ENCODE results near the gene KDM2B. TPM values are rescaled to one million over a fixed set of nuclear protein-coding genes. Genes with fewer than 3 reads are reported as not detected.

Gene KDM2B
- total RNA-seq, 2 donors from 2014 or later, result 43.4 to 47.7 TPM

DNA sequence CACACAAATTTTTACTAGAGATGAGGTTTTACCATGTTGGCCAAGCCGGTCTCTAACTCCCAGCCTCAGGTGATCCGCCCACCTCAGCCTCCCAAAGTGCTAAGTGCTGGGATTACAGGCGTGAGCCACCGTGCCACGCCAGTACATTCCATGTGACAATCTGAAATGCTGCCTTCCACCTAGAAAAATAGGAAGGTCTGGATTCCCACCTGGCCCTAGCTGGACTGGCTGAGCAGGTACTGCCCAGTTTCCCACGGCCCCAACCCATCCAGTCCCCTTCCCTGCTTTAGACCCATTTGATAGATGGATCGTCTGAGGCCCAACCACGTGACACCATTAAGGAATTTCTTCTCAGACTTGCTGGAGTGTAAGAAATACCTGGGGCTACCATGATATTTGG lies 55.4 kb downstream of the KDM2B start:
- Mint-ChIP-seq H3K4me1 (ENCODE audit: low read depth) (peaks cover 2% of the 10 kb centered on the region), H3K36me3 (ENCODE audit: insufficient read depth in 2 of 2) (no peaks in the 10 kb centered on the region), H3K27ac (no peak overlapping the region), H3K9me3 (no peaks in the 10 kb centered on the region), H3K4me3 (no peak overlapping the region), H3K27me3 (ENCODE audit: low read depth) (no peaks in the 10 kb centered on the region)
- ATAC-seq (replicated peaks in 1 of 2) (no peak), DNase-seq (no peak)

DNA sequence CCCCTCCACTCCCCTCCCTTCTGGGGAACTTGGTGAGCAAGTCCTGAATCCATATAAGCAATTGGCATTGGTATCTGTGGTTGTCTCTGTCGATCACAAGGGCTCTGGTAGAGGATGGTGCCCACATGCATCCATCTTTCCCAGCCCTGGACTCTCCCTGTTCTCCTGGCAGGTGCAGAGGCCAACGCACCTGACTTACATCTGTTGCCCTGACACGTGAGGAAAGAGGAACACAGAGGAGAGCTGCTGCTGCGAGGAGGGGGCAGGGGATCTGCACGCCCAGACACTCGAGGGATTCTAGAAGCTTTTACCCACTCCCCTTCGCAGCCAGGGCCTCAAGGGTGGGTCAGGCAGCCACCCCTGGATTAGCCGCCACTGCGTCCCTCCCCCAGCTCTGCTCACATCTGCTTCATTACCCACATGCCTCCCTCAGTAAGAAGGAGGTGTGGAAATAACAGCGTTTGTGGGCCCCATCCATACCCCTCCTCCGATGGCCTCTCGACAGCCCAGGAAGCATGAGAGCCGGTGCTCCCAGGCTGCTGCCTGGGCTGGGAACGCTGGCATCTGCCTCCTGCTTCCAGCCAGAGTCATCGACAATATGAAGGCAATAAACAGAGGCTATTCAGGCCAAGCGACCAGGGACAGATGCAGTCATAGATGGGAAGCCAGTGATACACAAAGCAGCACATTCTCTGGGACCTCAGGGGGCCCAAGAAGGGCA lies 56.5 kb downstream of the KDM2B start:
- Mint-ChIP-seq H3K27me3 (ENCODE audit: low read depth) (no peaks in the 10 kb centered on the region), H3K27ac (no peak overlapping the region), H3K36me3 (ENCODE audit: insufficient read depth in 2 of 2) (no peaks in the 10 kb centered on the region), H3K9me3 (no peaks in the 10 kb centered on the region), H3K4me1 (ENCODE audit: low read depth) (no peaks in the 10 kb centered on the region), H3K4me3 (no peak overlapping the region)
- DNase-seq (no peak), ATAC-seq (replicated peaks in 1 of 2) (no peak)

DNA sequence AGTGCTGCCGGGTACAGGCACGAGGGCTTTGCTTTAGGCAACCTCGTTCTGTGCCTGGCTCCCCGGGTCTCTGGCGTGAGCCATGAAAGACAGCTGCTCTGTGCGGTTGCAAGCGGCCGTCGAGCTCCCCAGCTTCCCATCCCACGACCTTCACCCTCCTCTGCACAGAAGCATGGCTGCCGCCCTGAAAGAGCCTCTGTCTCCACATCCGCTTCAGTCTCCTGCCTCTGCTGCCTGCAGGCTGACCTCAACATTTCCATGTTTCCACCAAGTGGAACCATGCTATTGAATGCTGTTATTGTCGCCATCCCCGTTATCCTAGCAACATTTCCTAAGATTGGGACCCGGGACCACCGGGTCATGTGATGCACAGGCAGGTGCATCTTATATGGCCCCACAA lies 57.1 kb downstream of the KDM2B start:
- Mint-ChIP-seq H3K27me3 (ENCODE audit: low read depth) (no peaks in the 10 kb centered on the region), H3K9me3 (no peaks in the 10 kb centered on the region), H3K4me1 (ENCODE audit: low read depth) (no peaks in the 10 kb centered on the region), H3K4me3 (no peak overlapping the region), H3K27ac (no peak overlapping the region), H3K36me3 (ENCODE audit: insufficient read depth in 2 of 2) (no peaks in the 10 kb centered on the region)
- DNase-seq (no peak), ATAC-seq (replicated peaks in 1 of 2) (no peak)

DNA sequence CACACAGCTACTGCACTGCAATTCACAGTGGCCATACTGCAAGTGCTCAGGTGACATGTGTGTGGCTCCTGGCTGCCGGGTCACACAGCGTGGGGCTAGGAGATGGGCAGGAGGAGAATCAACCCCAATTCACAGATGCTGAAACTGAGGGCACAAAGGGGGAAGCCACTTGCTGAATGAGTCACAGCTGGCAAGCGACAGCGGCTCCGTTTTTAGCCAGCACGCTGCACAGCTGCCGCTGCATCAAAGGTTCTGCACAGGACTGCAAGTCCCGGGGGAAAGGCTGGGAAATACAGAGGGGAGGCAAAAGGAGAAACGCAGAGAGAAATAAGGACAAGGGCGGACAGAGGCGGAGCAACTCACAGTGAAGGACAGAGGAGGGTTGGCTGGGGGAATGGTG lies 57.9 kb downstream of the KDM2B start:
- no peaks in the 10 kb centered on the region for H3K36me3 Mint-ChIP-seq (ENCODE audit: insufficient read depth in 2 of 2)
- ATAC-seq (replicated peaks in 1 of 2) (no peak), DNase-seq (no peak)
- H3K4me1 Mint-ChIP-seq (ENCODE audit: low read depth), result no peaks in the 10 kb centered on the region
- H3K9me3 Mint-ChIP-seq, result no peaks in the 10 kb centered on the region
- no peak overlapping the region for H3K4me3 Mint-ChIP-seq
- H3K27ac Mint-ChIP-seq, result no peak overlapping the region
- H3K27me3 Mint-ChIP-seq (ENCODE audit: low read depth), result no peaks in the 10 kb centered on the region

DNA sequence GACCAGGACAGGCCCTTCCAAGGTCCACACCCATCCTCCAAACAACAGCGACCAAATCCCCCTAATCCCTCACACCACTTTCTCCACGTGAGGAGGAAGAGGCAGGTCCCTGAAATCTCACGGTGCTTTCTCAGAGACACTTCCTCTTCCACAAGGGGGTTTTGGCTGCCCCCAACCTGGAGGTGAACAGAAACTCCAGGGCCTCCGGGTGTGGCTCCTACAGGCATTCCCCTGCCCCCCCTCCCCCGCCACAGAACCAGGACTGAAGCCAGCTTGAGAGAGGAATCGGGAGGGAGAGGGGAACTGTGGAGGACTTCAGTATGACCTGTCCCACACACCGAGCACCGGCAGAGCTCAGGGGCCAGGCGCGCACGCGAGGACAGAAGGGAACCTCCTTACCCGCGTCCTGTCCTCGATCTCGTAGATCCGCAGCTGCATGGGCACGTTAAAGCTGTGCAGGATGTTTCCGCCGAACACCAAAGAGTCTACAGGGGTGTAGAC lies 60.2 kb downstream of the KDM2B start:
- Mint-ChIP-seq H3K9me3 (no peaks in the 10 kb centered on the region), H3K4me1 (ENCODE audit: low read depth) (no peaks in the 10 kb centered on the region), H3K27ac (no peak overlapping the region), H3K36me3 (ENCODE audit: insufficient read depth in 2 of 2) (peaks cover 0 to 3% of the 10 kb centered on the region in 2 donors), H3K27me3 (ENCODE audit: low read depth) (no peaks in the 10 kb centered on the region), H3K4me3 (no peak overlapping the region)
- ATAC-seq (replicated peaks in 1 of 2), result no peak
- DNase-seq, result no peak

DNA sequence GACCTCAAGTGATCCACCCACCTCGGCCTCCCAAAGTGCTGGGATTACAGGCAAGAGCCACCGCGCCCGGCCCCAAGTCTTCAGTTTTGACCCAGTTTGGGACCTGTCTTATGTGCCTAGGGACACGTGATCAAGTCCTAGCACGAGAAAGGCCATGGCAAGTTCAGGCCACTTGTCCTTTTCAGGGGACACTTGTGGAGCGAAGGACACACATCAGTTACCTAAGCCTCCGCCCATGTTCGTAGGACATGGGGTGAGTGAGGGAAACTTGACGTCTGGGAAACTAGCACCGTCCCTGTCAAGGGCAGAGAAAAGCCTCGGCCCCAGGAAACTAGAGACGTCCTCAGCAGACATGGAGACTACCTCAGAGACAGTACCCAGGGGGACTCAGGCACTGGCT lies 60.7 kb downstream of the KDM2B start:
- DNase-seq (no peak), ATAC-seq (replicated peaks in 1 of 2) (no peak)
- H3K36me3 Mint-ChIP-seq (ENCODE audit: insufficient read depth in 2 of 2), result peaks cover 0 to 3% of the 10 kb centered on the region in 2 donors
- H3K9me3 Mint-ChIP-seq, result no peaks in the 10 kb centered on the region
- H3K4me1 Mint-ChIP-seq (ENCODE audit: low read depth), result no peaks in the 10 kb centered on the region
- no peaks in the 10 kb centered on the region for H3K27me3 Mint-ChIP-seq (ENCODE audit: low read depth)
- no peak overlapping the region for H3K27ac Mint-ChIP-seq
- H3K4me3 Mint-ChIP-seq, result no peak overlapping the region

DNA sequence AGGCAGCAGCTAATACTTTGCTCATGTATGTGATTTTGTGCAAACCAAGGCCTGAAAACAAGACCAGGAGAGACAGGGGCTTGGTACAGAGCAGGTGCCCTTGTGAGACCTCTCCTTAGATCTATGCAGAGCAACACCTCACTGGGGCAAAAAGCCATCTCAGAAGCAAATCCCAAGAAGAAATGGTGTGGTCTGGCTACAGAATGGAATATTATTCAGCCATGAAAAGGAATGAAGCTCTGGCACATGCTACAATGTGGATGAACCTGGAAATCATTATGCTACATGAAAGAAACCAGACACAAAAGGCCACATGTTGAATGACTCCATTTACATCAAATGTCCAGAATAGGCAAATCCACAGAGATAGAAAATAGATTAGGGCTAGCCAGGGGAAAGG lies 61.6 kb downstream of the KDM2B start:
- ATAC-seq (replicated peaks in 1 of 2), result no peak
- H3K27ac Mint-ChIP-seq, result no peak overlapping the region
- peaks cover 2% of the 10 kb centered on the region for H3K4me1 Mint-ChIP-seq (ENCODE audit: low read depth)
- H3K36me3 Mint-ChIP-seq (ENCODE audit: insufficient read depth in 2 of 2), result peaks cover 0 to 3% of the 10 kb centered on the region in 2 donors
- DNase-seq, result no peak
- H3K27me3 Mint-ChIP-seq (ENCODE audit: low read depth), result no peaks in the 10 kb centered on the region
- H3K9me3 Mint-ChIP-seq, result no peaks in the 10 kb centered on the region
- H3K4me3 Mint-ChIP-seq, result no peak overlapping the region

DNA sequence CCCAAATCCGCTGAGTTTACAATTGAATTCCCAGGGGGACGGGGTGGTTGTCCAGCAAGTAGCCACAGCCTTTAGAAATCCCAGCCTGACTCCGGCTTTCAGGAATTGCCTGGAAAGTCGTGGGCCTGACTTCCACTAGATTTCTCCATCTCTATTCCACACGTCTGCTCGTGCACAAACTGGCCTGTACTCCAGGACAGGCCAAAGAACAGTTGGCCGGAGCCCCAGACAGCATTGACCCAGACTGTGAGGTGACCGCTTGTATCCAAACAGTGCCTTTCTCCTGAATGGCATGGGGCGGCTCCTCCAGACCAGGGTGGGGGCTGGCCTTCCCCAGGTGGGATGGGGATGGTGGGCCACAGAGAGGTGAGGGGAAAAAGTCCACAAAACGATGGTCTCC lies 62.2 kb downstream of the KDM2B start:
- Mint-ChIP-seq H3K9me3 (no peaks in the 10 kb centered on the region), H3K4me1 (ENCODE audit: low read depth) (peaks cover 7% of the 10 kb centered on the region), H3K4me3 (no peak overlapping the region), H3K27me3 (ENCODE audit: low read depth) (no peaks in the 10 kb centered on the region), H3K36me3 (ENCODE audit: insufficient read depth in 2 of 2) (peaks cover 0 to 3% of the 10 kb centered on the region in 2 donors), H3K27ac (no peak overlapping the region)
- ATAC-seq (replicated peaks in 1 of 2) (no peak), DNase-seq (no peak)

DNA sequence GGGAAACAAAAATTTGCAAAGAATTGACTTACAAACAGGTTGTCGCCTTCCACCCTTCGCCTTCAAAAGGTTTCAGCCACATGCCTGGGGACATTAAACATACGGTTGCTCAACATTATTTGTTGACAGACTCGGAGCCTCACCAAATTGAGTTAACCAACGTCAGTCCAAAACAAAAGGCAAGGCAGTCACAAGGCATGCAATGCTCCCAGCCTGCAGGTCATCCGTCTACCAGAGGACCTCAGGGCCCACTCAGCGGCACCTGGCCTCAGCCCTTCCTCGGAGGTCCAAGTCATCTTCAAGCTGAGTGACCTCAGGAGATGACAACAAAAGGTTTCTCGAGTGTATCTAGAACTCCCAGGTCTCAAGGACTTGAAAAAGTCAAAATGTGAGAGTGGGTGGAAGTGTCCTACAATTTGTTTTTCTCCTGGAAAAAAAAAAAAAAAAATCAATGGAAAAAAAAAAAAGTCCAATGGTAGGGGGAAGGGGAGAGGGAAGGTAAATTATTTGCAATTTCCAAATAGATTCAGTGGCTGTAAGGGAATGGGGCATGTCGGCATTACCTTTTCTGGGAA lies 64.3 kb downstream of the KDM2B start:
- no peak for DNase-seq
- H3K36me3 Mint-ChIP-seq (ENCODE audit: insufficient read depth in 2 of 2), result peaks cover 0 to 3% of the 10 kb centered on the region in 2 donors
- no peak for ATAC-seq (replicated peaks in 1 of 2)
- peaks cover 8% of the 10 kb centered on the region for H3K4me1 Mint-ChIP-seq (ENCODE audit: low read depth)
- H3K27ac Mint-ChIP-seq, result no peak overlapping the region
- H3K4me3 Mint-ChIP-seq, result no peak overlapping the region
- no peaks in the 10 kb centered on the region for H3K9me3 Mint-ChIP-seq
- H3K27me3 Mint-ChIP-seq (ENCODE audit: low read depth), result no peaks in the 10 kb centered on the region

DNA sequence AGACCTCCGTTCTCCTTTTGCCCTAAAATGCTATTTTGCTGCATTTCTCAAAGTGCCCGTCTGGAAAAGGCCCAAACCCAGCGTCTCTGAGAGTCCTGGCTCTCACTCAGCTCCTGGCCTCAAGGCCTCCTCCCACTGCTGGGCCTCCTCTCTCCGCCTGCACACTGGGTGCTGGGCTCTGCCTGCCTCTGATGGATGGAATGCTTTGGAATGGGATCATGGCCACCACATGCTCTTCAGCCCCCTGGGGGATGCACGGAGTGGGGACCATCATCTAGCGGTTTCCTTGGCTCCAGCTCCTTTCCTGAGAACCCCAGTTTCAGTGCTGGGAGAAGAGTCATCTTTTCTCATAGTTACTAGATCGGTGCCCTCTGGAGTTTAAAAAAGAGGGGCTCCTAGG lies 65.2 kb downstream of the KDM2B start:
- H3K27me3 Mint-ChIP-seq (ENCODE audit: low read depth), result no peaks in the 10 kb centered on the region
- peaks cover 0 to 3% of the 10 kb centered on the region in 2 donors for H3K36me3 Mint-ChIP-seq (ENCODE audit: insufficient read depth in 2 of 2)
- DNase-seq (no peak), ATAC-seq (replicated peaks in 1 of 2) (no peak)
- H3K4me3 Mint-ChIP-seq, result no peak overlapping the region
- H3K4me1 Mint-ChIP-seq (ENCODE audit: low read depth), result peaks cover 8% of the 10 kb centered on the region
- peak overlapping the region; percentile 45 for H3K27ac Mint-ChIP-seq
- no peaks in the 10 kb centered on the region for H3K9me3 Mint-ChIP-seq

DNA sequence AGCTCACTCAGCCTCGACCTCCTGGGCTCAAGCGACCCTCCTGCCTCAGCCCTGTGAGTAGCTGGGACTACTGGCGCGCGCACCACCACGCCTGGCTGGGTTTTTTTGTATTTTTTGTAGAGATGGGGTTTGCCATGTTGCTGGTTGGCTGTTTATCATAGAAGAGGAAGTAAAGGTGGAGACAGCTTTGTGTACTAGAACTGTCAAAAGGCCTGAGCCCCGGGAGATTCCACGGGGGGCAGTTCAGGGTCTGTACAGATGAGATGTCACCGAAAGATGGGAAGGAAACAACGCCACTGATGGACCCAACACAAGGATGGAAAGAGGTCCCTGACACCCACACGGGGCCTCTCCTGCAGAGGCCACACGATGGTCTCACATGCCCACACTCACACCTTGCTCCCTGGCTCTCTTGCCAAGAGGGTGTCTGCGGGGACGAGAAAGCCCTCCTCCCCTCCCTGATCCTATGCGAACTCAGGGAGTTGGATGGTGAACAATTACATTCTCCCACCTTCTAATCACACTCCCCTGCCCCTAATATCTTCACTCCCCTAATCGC lies 66.6 kb downstream of the KDM2B start:
- H3K4me3 Mint-ChIP-seq, result no peak overlapping the region
- H3K27me3 Mint-ChIP-seq (ENCODE audit: low read depth), result no peaks in the 10 kb centered on the region
- DNase-seq (no peak), ATAC-seq (replicated peaks in 1 of 2) (peak in 1 of 2 donors; percentile 26)
- peaks cover 0 to 3% of the 10 kb centered on the region in 2 donors for H3K36me3 Mint-ChIP-seq (ENCODE audit: insufficient read depth in 2 of 2)
- peak overlapping the region; percentile 19 for H3K27ac Mint-ChIP-seq
- no peaks in the 10 kb centered on the region for H3K9me3 Mint-ChIP-seq
- H3K4me1 Mint-ChIP-seq (ENCODE audit: low read depth), result peaks cover 8% of the 10 kb centered on the region

DNA sequence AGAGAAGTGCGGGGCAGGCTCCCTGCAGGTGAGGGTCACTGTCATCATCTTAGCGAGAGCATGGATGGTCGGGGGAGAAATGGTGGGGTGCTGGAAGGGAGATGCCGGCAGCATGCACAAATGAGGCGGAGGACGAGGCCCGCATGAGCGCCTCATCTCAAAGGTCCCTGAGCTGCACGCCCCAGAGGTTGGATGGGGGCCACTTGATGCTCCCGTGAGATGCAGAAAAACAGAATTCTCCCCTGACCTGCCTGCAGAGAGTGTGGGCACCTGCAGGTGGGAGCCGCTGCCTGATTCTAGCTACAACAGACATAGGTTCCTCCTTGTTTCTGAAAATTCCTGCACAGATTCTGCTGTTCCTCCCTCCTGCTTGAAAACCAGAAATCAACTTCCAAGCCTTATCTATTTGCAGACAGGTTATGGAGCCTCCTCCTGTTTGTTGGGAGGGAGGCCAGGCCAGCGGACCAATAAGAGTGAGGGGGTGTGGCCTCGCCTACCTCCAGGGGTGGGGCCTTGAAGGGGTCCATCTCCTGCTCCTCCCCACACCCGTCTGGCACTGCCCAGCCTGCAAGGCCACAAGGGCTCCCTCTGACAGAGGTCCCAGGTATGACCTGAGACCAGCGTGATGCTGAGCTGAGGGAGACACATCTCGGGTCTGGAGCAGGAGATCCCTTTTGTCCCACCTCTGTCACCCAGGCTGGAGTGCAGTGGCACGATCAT lies 67.2 kb downstream of the KDM2B start:
- peaks cover 8% of the 10 kb centered on the region for H3K4me1 Mint-ChIP-seq (ENCODE audit: low read depth)
- H3K27me3 Mint-ChIP-seq (ENCODE audit: low read depth), result no peaks in the 10 kb centered on the region
- H3K9me3 Mint-ChIP-seq, result no peaks in the 10 kb centered on the region
- no peak overlapping the region for H3K4me3 Mint-ChIP-seq
- ATAC-seq (replicated peaks in 1 of 2) (peak; percentile 65 to 69), DNase-seq (peak in 1 of 2 donors; percentile 21)
- H3K27ac Mint-ChIP-seq, result peak overlapping the region; percentile 19
- H3K36me3 Mint-ChIP-seq (ENCODE audit: insufficient read depth in 2 of 2), result peaks cover 0 to 3% of the 10 kb centered on the region in 2 donors

DNA sequence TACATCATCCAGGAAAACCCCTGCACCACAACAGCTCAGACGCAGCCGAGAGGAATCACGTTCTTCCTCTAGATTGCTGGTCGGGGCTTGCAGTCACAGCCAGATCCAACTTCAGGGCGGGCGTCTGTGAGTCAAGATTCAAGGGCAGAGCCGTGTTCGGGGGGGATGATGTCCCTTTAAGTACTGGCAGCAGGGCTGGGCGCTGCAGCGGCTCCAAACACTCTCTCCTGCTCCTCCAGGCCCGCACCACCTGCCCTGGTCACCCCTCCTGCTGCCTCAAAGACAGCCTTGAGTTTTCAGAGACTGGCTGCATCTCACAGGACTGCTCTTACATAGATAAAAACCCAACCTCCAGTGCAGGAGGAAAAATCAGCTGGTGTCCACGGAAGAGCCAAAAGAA lies 68.3 kb downstream of the KDM2B start:
- Mint-ChIP-seq H3K36me3 (ENCODE audit: insufficient read depth in 2 of 2) (peaks cover 0 to 3% of the 10 kb centered on the region in 2 donors), H3K9me3 (no peaks in the 10 kb centered on the region), H3K4me1 (ENCODE audit: low read depth) (peaks cover 8% of the 10 kb centered on the region), H3K27me3 (ENCODE audit: low read depth) (no peaks in the 10 kb centered on the region), H3K27ac (no peak overlapping the region), H3K4me3 (no peak overlapping the region)
- DNase-seq (no peak), ATAC-seq (replicated peaks in 1 of 2) (no peak)

Data from activated T-cell treated with anti-CD3 and anti-CD28 coated beads, Interleukin-2, amount 50 U/mL, for 72 hours (primary cell).